ENCODE data around the gene SFMBT1. TPM values are rescaled to one million over a fixed set of nuclear protein-coding genes. Genes with fewer than 3 reads are reported as not detected.

SFMBT1 gene
- total RNA-seq, 1 donor from 2014 or later: 9.8 TPM

DNA sequence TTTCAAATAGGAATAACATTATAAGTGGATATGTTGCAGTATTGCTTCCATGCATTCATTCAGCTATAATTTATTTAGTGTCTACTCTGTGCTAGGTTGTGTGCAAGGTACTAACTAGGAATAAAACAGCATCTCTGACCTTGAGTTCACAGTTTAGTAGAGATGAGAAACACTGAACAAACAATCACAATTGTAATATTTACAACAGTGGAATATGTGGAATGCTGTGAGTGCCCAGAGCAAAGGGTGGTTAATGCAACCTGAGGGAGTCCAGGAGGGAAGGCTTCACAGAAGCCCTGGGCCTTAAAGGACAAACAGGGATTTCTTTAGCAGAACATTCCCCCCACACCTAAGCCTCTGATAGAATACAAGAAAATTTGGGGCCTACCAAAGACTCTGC is 13.3 kb downstream of the SFMBT1 start:
- Mint-ChIP-seq H3K36me3 (no peaks in the 10 kb centered on the region), H3K27ac (no peak overlapping the region), H3K27me3 (no peaks in the 10 kb centered on the region), H3K9me3 (no peaks in the 10 kb centered on the region), H3K4me1 (ENCODE audit: unreplicated experiment) (no peaks in the 10 kb centered on the region), H3K4me3 (no peak overlapping the region)
- DNase-seq (ENCODE audit: extremely low spot score, unreplicated experiment): no peak
- TF ChIP-seq, protein P1, sequence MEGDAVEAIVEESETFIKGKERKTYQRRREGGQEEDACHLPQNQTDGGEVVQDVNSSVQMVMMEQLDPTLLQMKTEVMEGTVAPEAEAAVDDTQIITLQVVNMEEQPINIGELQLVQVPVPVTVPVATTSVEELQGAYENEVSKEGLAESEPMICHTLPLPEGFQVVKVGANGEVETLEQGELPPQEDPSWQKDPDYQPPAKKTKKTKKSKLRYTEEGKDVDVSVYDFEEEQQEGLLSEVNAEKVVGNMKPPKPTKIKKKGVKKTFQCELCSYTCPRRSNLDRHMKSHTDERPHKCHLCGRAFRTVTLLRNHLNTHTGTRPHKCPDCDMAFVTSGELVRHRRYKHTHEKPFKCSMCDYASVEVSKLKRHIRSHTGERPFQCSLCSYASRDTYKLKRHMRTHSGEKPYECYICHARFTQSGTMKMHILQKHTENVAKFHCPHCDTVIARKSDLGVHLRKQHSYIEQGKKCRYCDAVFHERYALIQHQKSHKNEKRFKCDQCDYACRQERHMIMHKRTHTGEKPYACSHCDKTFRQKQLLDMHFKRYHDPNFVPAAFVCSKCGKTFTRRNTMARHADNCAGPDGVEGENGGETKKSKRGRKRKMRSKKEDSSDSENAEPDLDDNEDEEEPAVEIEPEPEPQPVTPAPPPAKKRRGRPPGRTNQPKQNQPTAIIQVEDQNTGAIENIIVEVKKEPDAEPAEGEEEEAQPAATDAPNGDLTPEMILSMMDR (conservative IDR thresholded peaks at IDR 0.05): no peak

DNA sequence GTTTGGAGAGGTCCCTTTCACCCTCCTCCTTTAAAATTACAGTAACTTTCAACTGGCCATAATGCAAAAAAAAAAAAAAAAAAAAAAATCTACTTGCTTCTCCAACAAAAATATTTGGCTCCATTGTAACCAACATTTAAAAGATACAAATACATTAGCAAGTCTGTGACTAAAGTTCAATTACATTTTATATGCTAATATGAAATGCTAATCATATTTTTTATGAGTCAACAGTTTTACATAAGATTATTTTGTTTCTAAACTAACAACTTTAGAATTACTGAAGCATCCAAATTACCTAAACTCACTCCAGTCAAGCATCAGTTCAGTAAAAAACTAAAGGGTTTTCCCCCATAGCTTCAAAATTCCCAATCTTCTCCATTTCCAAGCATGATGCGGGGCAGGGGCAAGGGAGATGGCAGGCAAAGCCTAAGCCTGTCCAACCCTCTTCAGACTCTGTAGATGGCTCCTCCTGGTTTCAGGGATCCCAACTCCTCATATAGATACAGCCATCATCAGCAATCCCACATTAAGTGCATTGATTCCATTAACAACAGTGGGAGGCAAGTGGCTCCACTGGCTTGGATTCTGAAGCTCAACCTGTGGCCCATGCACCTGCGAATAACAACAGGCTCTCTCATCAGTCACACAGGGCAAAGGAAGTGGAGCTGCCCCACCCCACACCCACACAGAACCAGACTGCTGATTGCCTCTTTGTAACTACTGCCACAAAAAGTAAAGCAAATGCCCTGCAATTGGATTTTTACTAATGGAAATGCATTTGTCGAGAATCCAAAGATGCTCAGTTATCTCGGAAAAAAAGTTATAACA is 15.0 kb downstream of the SFMBT1 start:
- Mint-ChIP-seq H3K36me3 (no peaks in the 10 kb centered on the region), H3K4me1 (ENCODE audit: unreplicated experiment) (peaks cover 4% of the 10 kb centered on the region), H3K9me3 (no peaks in the 10 kb centered on the region), H3K27me3 (no peaks in the 10 kb centered on the region), H3K27ac (no peak overlapping the region), H3K4me3 (no peak overlapping the region)
- TF ChIP-seq, protein P1 (conservative IDR thresholded peaks at IDR 0.05): no peak
- no peak for DNase-seq (ENCODE audit: extremely low spot score, unreplicated experiment)

DNA sequence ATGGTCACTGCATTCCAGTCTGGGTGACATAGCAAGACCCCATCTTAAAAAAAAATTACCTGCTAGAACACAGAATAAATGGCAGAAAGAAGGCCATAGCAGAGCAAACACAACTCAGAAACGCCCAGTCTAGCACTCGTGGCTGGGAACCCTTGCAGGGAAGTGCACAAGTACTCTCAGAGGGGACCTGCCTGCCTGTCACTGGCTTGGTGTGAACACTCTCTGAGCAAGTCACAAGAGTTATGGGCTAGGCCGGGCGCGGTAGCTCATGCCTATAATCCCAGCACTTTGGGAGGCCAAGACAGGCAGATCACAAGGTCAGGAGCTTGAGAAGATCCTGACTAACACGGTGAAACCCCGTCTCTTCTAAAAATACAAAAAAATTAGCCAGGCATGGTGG is 17.2 kb downstream of the SFMBT1 start:
- Mint-ChIP-seq H3K27ac (no peak overlapping the region), H3K27me3 (no peaks in the 10 kb centered on the region), H3K4me1 (ENCODE audit: unreplicated experiment) (peaks cover 7% of the 10 kb centered on the region), H3K4me3 (no peak overlapping the region), H3K36me3 (peaks cover 3% of the 10 kb centered on the region), H3K9me3 (no peaks in the 10 kb centered on the region)
- DNase-seq (ENCODE audit: extremely low spot score, unreplicated experiment): no peak
- TF ChIP-seq, protein P1 (conservative IDR thresholded peaks at IDR 0.05): no peak

DNA sequence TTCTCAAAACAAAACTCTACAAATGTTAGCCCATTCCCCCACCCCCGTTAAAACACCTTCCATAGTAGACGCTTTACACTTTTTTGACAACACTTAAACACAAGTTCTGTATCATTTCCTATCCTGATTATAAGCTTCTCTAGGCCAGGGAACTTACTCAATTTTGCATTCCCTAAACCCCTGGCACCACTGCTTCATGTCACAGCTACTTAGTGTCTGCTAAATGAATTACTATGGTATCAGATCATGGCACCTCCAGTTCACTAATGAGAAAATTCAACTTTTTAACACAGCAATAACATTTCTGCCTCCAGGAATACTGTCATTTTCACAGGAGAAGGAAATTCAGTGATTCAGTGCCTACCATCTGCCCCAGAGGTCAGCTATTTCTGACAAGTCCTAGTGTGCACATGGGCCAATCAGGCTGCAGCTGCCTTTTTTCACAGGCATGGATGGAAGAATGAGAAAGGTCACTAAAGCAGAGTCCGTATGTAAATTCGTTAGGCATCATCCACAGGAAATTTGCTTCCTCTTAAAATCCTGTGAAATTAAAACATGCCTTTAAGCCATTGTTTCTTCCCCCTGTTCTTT is 18.5 kb downstream of the SFMBT1 start:
- Mint-ChIP-seq H3K4me1 (ENCODE audit: unreplicated experiment) (peaks cover 7% of the 10 kb centered on the region), H3K27me3 (no peaks in the 10 kb centered on the region), H3K9me3 (peaks cover 6% of the 10 kb centered on the region), H3K4me3 (no peak overlapping the region), H3K36me3 (peaks cover 3% of the 10 kb centered on the region), H3K27ac (no peak overlapping the region)
- no peak for DNase-seq (ENCODE audit: extremely low spot score, unreplicated experiment)
- TF ChIP-seq, protein P1 (conservative IDR thresholded peaks at IDR 0.05): no peak

DNA sequence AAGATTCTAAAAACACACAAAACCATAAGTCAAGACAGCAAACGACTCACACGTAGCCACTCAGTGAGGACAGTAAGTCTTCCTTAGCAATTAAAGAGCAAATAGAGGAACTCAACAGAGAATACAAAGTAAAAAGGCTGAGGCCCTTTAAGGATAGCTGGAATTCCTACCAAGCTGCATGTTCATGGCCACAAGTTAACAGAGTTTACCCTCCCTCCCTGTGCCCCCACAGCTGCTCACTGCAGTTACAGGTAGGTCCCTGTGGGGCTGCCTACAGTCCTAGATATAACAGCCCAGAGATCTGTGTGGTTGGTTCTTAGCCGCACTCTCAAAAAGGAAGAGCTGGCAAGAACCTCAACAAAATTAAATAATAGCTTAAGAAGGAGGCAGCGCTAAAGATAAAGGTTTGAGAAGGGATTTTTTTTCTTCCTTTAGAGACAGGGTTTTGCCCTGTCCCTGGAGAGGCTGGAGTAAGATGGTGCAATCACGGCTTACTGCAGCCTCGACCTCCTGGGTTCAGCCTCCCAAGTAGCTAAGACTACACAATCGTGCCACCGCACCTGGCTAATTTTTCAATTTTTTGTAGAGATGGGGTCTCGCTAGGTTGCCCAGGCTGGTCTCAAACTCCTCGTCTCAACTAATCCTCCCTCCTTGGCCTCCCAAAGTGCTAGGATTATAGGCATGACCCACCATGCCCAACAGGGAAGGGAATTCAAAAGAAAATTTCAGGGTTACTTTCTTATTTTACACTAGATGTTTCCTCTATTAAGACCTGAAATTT is 19.3 kb downstream of the SFMBT1 start:
- Mint-ChIP-seq H3K9me3 (peaks cover 6% of the 10 kb centered on the region), H3K4me1 (ENCODE audit: unreplicated experiment) (peaks cover 7% of the 10 kb centered on the region), H3K27ac (no peak overlapping the region), H3K36me3 (peaks cover 3% of the 10 kb centered on the region), H3K27me3 (no peaks in the 10 kb centered on the region), H3K4me3 (no peak overlapping the region)
- TF ChIP-seq, protein P1 (conservative IDR thresholded peaks at IDR 0.05): no peak
- DNase-seq (ENCODE audit: extremely low spot score, unreplicated experiment): no peak

Data from type B pancreatic cell (in vitro differentiated cells).